Measurements from ENCODE around the gene PCDHGC3. TPM values are rescaled to one million over a fixed set of nuclear protein-coding genes. Genes with fewer than 3 reads are reported as not detected.

The PCDHGC3 gene
- total and polyA plus RNA-seq, 7 donors = 5.1 to 47.8 (median 31.4) TPM

- Histone ChIP-seq H3K27me3 (no peaks in the 10 kb centered on the region), H3K9me3 (peaks cover 12 to 56% (median 30%) of the 10 kb centered on the region in 4 donors), H3K4me1 (no peaks in the 10 kb centered on the region), H3K4me3 (no peak overlapping the region), H3K36me3 (peaks cover 0 to 4% (median 0%) of the 10 kb centered on the region in 4 donors), H3K27ac (no peak overlapping the region)
- DNase-seq = no peak
- 59 to 78% methylated on average over 50 of the region's 50 CpGs for WGBS, 2 donors
- no peak for TF ChIP-seq CTCF (IDR thresholded peaks at IDR 0.05)
- no peak for TF ChIP-seq POLR2A (IDR thresholded peaks at IDR 0.05)
- no peak for TF ChIP-seq EP300 (IDR thresholded peaks at IDR 0.05)
- no peak for TF ChIP-seq POLR2AphosphoS5 (IDR thresholded peaks at IDR 0.05)
- intact Hi-C loops (cut with DNase I) = no loop called here
Observed at GRCh38 chr5:141441571-141442170, 34.1 kb upstream of the PCDHGC3 start.

DNA sequence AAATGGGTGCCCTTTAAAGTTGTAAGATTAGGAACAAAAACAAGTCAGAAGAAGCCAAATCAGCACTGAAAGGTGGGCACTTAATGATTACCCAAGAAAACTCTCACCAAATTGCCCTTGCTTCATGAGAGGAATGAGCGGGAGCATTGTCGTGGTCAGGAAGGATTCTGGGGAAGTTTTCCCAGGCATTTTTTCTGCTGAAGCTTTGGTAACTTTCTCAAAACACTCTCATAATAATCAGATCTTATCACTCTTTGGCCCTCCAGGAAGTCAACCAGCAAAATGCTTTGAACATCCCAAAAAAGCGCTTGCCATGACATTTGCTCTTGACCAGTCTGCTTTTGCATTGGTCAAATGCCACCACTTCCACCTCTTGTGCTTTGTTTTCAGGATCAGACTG lies 10.4 kb upstream of the PCDHGC3 start:
- Histone ChIP-seq H3K9me3 (no peaks in the 10 kb centered on the region), H3K4me3 (no peak overlapping the region), H3K27me3 (no peaks in the 10 kb centered on the region), H3K4me1 (no peaks in the 10 kb centered on the region), H3K27ac (no peak overlapping the region), H3K36me3 (peaks cover 0 to 7% (median 0%) of the 10 kb centered on the region in 4 donors)
- intact Hi-C loops (cut with DNase I) = no loop called here
- TF ChIP-seq POLR2A (IDR thresholded peaks at IDR 0.05) = no peak
- no peak for TF ChIP-seq CTCF (IDR thresholded peaks at IDR 0.05)
- TF ChIP-seq POLR2AphosphoS5 (IDR thresholded peaks at IDR 0.05) = no peak
- no peak for TF ChIP-seq EP300 (IDR thresholded peaks at IDR 0.05)
- 94 to 97% methylated on average over 3 of the region's 3 CpGs for WGBS, 2 donors
- no peak for DNase-seq

DNA sequence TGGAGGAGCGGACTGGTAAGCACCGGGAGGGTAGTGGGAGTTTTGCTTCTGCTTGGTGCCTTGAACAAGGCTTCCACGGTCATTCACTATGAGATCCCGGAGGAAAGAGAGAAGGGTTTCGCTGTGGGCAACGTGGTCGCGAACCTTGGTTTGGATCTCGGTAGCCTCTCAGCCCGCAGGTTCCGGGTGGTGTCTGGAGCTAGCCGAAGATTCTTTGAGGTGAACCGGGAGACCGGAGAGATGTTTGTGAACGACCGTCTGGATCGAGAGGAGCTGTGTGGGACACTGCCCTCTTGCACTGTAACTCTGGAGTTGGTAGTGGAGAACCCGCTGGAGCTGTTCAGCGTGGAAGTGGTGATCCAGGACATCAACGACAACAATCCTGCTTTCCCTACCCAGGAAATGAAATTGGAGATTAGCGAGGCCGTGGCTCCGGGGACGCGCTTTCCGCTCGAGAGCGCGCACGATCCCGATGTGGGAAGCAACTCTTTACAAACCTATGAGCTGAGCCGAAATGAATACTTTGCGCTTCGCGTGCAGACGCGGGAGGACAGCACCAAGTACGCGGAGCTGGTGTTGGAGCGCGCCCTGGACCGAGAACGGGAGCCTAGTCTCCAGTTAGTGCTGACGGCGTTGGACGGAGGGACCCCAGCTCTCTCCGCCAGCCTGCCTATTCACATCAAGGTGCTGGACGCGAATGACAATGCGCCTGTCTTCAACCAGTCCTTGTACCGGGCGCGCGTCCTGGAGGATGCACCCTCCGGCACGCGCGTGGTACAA lies 556 bp downstream of the PCDHGC3 start:
- intact Hi-C loops (cut with DNase I) = loop anchor here (1.0 to 5.0 kb wide), 4 partner anchors 36 to 83 kb away; partner anchors contain the start of gene PCDHGB7
- Histone ChIP-seq H3K4me3 (peak overlapping the region; percentile 60 to 72 (median 61)), H3K9me3 (no peaks in the 10 kb centered on the region), H3K27ac (peak overlapping the region; percentile 84 to 93 (median 90)), H3K36me3 (no peaks in the 10 kb centered on the region), H3K4me1 (peaks cover 0 to 54% (median 51%) of the 10 kb centered on the region in 4 donors), H3K27me3 (no peaks in the 10 kb centered on the region)
- 1% methylated on average over 58 of the region's 58 CpGs for WGBS, 2 donors
- TF ChIP-seq POLR2AphosphoS5 (IDR thresholded peaks at IDR 0.05) = peak in 3 of 4 donors; percentile 21 to 61 (median 52)
- no peak for TF ChIP-seq EP300 (IDR thresholded peaks at IDR 0.05)
- peak; percentile 85 for DNase-seq

DNA sequence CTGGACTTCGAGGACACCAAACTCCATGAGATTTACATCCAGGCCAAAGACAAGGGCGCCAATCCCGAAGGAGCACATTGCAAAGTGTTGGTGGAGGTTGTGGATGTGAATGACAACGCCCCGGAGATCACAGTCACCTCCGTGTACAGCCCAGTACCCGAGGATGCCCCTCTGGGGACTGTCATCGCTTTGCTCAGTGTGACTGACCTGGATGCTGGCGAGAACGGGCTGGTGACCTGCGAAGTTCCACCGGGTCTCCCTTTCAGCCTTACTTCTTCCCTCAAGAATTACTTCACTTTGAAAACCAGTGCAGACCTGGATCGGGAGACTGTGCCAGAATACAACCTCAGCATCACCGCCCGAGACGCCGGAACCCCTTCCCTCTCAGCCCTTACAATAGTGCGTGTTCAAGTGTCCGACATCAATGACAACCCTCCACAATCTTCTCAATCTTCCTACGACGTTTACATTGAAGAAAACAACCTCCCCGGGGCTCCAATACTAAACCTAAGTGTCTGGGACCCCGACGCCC lies 1.3 kb downstream of the PCDHGC3 start:
- intact Hi-C loops (cut with DNase I) = loop anchor here (5.0 kb wide), 1 partner anchor 60 kb away; the partner anchor contains the start of gene PCDHGB7
- H3K36me3 ChIP-seq = no peaks in the 10 kb centered on the region
- DNase-seq = no peak
- WGBS, 2 donors = 30 to 43% methylated on average over 24 of the region's 24 CpGs
- TF ChIP-seq CTCF (IDR thresholded peaks at IDR 0.05) = no peak
- no peak for TF ChIP-seq POLR2A (IDR thresholded peaks at IDR 0.05)
- TF ChIP-seq EP300 (IDR thresholded peaks at IDR 0.05) = no peak
- TF ChIP-seq POLR2AphosphoS5 (IDR thresholded peaks at IDR 0.05) = no peak
- H3K4me3 ChIP-seq = peak overlapping the region; percentile 60 to 72 (median 61)
- no peaks in the 10 kb centered on the region for H3K27me3 ChIP-seq
- H3K4me1 ChIP-seq = peaks cover 0 to 60% (median 53%) of the 10 kb centered on the region in 4 donors
- H3K27ac ChIP-seq = peak overlapping the region; percentile 84 to 93 (median 90)
- no peaks in the 10 kb centered on the region for H3K9me3 ChIP-seq

- H3K4me3 ChIP-seq = peak overlapping the region; percentile 5 to 72 (median 61)
- H3K9me3 ChIP-seq = no peaks in the 10 kb centered on the region
- H3K36me3 ChIP-seq = no peaks in the 10 kb centered on the region
- intact Hi-C loops (cut with DNase I) = loop anchor here (5.0 kb wide), 1 partner anchor 61 kb away; the partner anchor contains the start of gene PCDHGB7
- no peak for TF ChIP-seq CTCF (IDR thresholded peaks at IDR 0.05)
- no peak for TF ChIP-seq EP300 (IDR thresholded peaks at IDR 0.05)
- TF ChIP-seq POLR2AphosphoS5 (IDR thresholded peaks at IDR 0.05) = no peak
- no peak for TF ChIP-seq POLR2A (IDR thresholded peaks at IDR 0.05)
- WGBS, 2 donors = 43 to 51% methylated on average over 13 of the region's 13 CpGs
- H3K27ac ChIP-seq = no peak overlapping the region
- no peak for DNase-seq
- no peaks in the 10 kb centered on the region for H3K27me3 ChIP-seq
- peaks cover 0 to 67% (median 53%) of the 10 kb centered on the region in 4 donors for H3K4me1 ChIP-seq
Observed at GRCh38 chr5:141477815-141478214, 2.0 kb downstream of the PCDHGC3 start.

Measured in sigmoid colon (tissue), 7 donors.